CD4-positive, alpha-beta T cell treated with Interleukin-12 subunit alpha and Interleukin-12 subunit beta, for 1 hour (primary cell): ENCODE data around the gene AADACL4.

Experiments
- DNase-seq: peaks from one replicate; pipeline ENCODE4 v3.0.0-alpha.2; 2020

Gene AADACL4

DNA sequence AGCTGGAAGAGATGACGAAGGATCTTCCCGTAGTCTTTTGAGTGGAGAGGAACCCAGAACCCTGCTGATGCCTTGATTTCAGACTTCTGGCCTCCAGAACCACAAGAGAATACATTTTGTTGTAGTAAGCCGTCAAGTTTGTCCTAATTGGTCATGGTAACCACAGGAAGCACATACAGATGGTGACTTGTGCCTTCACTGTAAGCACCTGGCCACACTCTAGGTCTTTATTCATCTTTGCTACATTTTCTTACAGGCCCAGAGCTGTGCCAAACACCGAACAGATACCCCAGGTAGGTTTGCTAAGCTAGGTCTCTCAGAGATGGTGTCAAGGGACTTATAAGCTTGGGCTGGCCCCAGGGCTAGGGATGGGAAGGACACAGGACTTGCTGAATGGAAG lies 30.7 kb upstream of the AADACL4 start:
- DNase-seq, result no peak

DNA sequence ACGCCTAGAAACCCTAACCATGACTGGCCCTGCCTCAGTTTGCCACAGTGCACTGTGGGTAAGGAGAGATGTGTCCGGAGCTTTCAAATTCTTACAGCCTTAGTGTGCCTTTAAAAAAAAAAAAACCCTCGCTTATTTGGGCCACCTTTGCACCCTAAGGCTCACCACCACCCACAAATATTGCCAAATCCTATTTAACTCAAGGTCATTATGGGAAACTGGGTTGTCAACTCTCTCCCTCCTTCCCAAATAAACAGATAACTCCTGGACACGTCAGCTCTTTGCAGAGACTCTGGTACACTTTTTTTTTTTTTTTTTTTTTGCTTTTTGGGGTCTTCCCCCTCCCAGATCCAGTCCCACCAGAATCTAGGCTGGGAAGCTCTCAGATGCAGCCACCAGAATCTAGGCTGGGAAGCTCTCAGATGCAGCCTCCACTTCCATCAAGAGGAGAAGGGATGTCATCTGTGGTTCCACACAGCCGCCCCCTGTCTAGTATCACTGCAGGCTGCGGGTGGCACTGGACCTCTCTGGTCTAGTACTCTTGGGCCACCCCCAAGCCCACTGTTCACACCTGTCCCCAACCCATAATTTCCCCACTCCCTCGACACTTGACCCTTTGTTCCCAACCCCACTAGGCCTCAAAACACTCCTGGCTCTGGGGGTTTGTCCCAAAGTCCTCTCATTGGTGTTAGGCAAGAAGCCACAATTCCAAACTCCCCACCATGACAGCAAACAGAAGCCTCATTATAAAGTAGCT lies 29.3 kb upstream of the AADACL4 start:
- no peak for DNase-seq

GRCh38 chr1:12615159-12615864 lies 28.6 kb upstream of the AADACL4 start:
- no peak for DNase-seq

DNA sequence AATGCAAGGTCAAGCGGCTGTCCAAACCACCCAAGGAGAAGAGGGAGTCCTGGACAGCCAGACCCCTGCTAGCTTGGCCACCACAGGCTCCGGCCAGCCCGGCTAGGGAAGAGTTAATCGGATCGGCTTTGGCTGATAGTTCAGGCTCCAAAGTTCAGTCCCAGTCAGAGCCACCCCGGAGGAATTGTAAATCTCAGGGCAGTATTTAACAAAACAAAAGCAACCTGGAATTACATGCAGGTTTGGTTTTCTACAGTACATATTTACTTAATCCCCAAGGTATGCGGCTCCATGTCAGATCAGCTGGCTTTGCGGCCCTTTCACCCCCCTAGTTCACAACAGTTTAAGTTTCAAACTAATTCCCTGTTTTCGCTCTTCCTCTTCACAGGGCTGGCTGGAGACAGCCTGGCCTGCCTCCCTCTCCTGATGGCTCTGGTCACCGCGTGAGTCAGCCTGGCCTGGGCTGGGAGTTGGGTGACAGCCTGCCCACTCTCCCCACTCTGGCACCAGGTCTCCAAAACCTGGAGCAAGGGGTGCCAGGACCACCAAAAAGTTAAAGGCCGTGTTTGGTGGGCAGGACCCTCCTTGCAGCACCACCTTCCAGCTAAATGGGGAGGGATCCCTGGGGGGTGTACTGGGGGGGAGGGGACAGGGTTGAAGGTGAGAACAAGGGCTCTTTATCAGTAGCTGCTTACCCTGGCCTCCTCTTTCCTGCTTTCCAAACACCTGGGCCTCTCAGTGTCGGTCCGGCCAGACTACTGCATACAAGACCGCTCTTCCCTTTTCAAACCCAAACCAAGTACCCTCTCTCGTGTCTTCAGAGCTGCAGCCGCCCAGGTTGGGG lies 27.8 kb upstream of the AADACL4 start:
- DNase-seq, result no peak

- DNase-seq, result no peak
Measured at GRCh38 chr1:12616709-12617373, 27.0 kb upstream of the AADACL4 start.

DNA sequence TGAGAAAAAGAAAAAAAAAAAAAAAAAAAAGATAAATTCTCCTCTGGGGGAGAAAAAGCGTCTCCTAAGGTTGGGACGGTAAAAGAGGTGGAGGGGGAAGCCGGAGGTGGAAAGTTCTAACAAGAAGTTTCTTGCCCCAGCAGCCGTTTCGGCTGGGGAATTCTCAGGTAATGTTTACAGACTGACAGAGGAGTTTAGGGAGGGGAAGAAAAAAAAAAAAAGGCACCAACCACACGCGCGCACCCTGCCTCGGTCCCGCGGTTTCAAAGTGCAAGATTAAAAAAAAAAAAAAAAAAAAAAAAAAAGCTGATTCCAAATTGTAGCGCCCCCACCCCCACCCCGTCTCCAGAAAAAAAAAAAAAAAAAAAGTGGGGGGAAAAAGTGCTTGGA lies 26.4 kb upstream of the AADACL4 start:
- DNase-seq, result peak; percentile 65

DNA sequence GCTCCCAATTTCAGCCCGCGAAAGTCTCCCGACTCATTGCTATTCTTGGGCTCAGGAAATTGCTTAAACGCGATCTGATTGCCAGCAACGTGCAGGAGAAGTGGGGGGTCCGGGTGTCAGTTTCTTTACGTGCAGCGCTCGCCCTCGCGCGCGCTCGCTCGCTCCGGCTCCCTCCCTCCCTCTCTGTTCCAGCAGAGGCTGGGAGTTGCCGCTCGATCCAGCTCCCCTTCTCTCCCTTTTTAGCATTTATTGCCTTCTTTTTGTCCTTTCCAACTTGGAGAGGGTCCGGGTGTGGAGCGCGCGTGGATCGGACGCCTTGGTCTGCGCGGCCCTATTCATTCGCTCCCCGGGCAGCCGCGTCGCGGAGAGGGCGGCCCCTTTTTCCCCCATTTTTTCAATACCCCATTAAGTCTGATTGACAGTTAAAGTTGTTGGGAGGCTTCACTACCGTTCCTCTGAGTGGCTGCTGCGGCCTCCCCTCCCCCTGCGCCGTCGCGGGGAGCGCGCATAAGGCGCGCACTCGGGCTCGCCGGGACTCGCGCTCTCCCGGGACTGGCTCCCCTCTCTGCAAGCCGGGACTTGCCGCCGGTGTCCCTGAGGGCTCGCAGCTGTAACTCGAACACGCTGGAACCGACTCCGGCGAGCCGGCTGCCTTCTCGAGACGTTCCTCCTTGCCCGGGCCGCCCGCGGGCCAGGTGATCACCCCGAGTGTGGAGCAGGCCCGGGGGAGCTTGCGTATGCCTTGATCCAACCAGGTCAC lies 25.8 kb upstream of the AADACL4 start, which contains the start of gene DHRS3:
Gene DHRS3 (minus strand): TSS at position 310 of the 760 bp plus-strand sequence. CDS start 862 bp downstream, outside the sequence.
- DNase-seq, result peak; percentile 74

GRCh38 chr1:12618661-12618964 lies 25.3 kb upstream of the AADACL4 start:
- no peak for DNase-seq

GRCh38 chr1:12618965-12619791 lies 24.7 kb upstream of the AADACL4 start:
- peak; percentile 56 for DNase-seq

GRCh38 chr1:12619792-12620487 lies 23.9 kb upstream of the AADACL4 start:
- DNase-seq, result peak; percentile 80

DNA sequence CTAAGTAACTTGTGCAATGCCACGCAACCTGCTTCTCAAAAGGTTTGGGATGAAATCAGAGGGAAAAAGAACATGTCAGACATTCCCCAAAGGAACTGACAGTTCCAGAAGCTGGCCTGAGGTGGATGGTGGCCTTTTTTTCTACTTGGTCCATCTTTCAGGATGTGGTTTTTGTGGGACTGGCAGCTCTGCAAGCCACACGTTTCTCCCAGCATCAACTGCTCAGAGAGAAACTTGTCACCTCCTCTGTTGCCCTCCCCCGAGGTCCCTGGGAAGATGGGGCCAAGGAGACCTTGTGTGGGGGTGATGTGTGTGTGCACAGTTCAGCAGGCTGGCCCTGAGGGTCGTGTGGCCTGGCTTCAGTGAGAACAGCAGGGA lies 23.4 kb upstream of the AADACL4 start:
- peak; percentile 43 for DNase-seq

DNA sequence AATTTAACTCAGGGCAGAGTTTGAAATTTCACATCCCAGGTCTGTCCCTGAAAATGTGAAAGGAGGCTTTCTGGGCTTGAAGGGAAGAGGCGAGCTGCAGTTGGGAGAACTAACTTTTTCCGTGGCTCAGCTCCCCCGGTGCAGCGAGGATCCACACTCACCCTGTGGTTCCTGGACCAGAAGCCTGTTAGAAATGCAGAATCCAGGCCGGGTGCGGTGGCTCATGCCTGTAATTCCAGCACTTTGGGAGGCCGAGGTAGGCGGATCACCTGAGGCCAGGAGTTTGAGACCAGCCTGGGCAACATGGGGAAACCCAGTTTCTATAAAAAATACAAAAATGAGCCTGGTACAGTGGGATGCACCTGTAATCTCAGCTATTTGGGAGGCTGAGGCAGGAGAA lies 23.0 kb upstream of the AADACL4 start:
- no peak for DNase-seq

GRCh38 chr1:12621346-12622335 lies 22.2 kb upstream of the AADACL4 start:
- DNase-seq, result no peak

GRCh38 chr1:12622506-12622905 lies 21.4 kb upstream of the AADACL4 start:
- no peak for DNase-seq

DNA sequence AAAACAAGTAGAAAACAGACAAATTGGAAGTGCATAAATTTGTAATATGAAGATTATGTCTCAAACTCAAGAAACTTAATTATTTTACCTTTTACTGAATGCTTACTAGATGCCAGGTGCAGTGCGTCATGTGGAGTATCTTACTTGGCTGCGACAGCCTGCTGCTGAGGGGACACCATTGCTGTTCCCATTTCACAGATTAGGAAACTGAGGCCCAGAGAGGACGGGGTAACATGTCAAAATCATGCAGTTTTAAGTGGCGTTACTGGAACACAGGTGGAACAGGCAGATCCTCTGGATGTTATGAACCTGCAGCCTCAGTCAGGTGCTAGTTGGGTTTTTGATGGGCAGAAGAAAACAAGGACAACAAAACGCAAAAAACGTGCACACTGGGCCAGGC lies 18.6 kb upstream of the AADACL4 start:
- DNase-seq, result no peak

DNA sequence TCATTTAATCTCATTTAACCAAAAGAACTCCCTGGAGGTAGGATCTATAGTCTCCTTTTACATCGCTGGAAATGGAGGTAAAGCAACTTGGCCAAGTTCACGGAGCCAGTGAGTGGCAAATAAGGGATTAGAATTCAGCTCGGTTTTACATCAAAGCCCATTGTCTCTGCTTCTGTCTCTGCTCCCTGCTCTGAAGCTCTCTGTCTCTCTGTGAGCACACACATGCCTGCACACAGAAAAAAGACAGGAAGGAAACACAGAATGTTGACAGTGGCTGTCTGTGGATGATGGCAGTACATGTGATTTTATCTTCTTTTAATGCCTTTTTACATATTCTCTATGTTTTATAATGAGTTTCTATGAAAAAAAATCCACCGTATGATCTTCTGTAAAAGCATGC lies 17.0 kb upstream of the AADACL4 start:
- DNase-seq, result no peak

DNA sequence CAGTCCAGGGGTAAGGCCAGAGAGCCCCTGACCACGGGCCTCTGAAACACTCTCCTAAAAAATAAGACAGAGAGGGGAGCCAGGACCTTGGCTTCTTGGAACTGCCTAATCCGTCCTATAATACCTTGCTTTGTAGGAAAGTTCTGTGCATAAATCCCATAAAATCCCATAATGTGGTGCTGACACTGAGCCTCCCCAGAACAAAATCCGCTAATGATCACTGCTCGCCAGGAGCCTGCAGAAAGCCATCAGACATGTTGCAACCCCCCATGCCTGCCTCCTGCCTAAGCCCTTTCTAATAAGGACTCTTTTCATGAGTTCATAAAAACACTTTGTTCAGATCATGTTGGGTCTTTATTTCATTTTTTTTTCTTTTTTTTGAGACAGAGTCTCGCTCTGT lies 16.6 kb upstream of the AADACL4 start:
- DNase-seq, result no peak

DNA sequence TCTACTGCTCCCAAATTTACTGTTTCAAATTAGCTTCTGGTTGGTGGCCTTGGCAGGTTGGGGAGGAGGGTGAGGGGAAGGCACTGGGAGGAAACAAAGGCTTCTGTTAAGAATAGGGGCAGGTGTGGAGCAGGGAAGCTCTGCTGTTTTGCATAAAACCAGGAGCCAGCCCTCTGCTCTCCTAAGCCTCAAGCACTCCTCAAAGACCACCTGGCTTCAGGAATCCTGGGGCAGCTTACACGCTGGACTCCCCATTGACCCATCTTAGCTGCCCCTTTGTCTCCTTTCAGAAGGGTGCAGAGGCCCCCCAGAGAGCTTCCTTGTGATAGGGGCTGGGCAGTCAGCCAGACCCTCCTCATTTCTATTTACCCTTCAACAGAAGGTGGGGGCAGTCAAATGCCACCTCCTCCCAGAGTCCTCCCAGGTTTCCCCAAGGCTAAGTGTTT lies 14.4 kb upstream of the AADACL4 start:
- no peak for DNase-seq

DNA sequence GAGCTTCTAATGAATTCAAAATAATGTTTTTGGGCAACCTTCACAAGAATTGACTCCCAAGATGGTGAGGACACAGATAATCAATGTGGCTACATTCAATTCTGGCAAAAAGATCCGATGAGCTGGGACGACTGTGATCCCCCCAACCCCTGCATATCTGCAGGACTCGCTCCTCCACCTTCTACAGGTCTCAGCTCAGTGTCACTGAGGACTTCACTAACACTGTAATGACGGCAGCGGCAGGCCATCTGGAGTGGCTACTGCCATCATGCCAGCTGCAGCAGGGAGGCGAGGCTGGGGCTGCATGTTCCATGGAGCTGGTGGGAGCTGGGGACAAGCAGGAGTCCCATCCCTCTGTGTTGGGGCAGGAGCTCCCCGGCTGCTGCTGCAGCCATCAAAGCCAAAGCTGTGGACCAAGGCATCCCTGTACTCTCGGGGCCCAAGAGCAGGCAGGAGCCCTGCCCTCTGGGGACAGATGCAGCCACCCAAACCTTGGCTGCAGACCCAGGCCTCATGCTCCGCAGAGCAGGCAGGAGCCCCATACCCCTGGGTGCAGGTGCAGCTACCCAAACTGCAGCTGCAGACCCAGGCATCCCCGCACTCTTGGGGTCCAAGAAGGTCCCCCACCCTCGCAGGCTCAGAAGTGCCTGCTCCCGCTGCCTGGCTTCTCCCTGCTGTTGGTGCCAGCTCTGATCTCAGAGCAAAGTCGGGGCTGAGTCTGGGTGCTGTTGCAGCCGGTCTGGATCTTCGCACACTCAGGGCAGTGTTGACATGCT lies 13.7 kb upstream of the AADACL4 start:
- no peak for DNase-seq
